A673 (cell line): Measurements from ENCODE around the gene SNX32. TPM values are rescaled to one million over a fixed set of nuclear protein-coding genes. Genes with fewer than 3 reads are reported as not detected.

Experiments
- BruUV-seq: library from RNA; stranded (reverse); fragments of 400-500 nt; replicated peaks from 2 replicates; lab custom pipeline; 2021; lab: Mats Ljungman, UMichigan
- CTCF ChIA-PET: fragments of 300-600 bp; sonication (Branson Sonifier 250); formaldehyde crosslinking; loops from one replicate; lab custom pipeline; 2022; ENCODE audit warnings: antibody characterized with exemption; lab: Charles Lee
- POLR2A ChIA-PET: fragments of 300-600 bp; sonication (Branson Sonifier 250); formaldehyde crosslinking; loops from one replicate; lab custom pipeline; 2022; ENCODE audit warnings: antibody characterized with exemption; ENCODE audit not compliant: low non-redundant PET; lab: Charles Lee
- DNase-seq: peaks from one replicate; pipeline ENCODE4 v3.0.0-alpha.2; 2015; ENCODE audit warnings: low spot score
- H3K27ac ChIP-seq: fragments of 200-600 bp; sonication (generic); 2 replicates; pipeline ENCODE4 v1.5.1; 2016; ENCODE audit warnings: mixed run types, low read depth, mild to moderate bottlenecking, mixed read lengths, antibody characterized with exemption, low read length; ENCODE audit not compliant: poor library complexity, severe bottlenecking
- H3K27me3 ChIP-seq: fragments of 200-600 bp; sonication (generic); replicated peaks from 2 replicates; pipeline ENCODE4 v1.6.1; 2017; ENCODE audit warnings: mixed run types, low read depth, mild to moderate bottlenecking, mixed read lengths, antibody characterized with exemption, low read length; ENCODE audit not compliant: insufficient read depth, poor library complexity
- H3K36me3 ChIP-seq: fragments of 200-600 bp; sonication (generic); 2 replicates; pipeline ENCODE4 v1.6.1; 2016; ENCODE audit warnings: mixed run types, mild to moderate bottlenecking, mixed read lengths, antibody characterized with exemption, low read length; ENCODE audit not compliant: insufficient read depth, poor library complexity, severe bottlenecking
- H3K4me1 ChIP-seq: fragments of 200-600 bp; sonication (generic); 2 replicates; pipeline ENCODE4 v1.6.1; 2017; ENCODE audit warnings: mixed run types, mild to moderate bottlenecking, mixed read lengths, antibody characterized with exemption, low read length; ENCODE audit not compliant: insufficient read depth, poor library complexity, severe bottlenecking
- H3K4me3 ChIP-seq: fragments of 200-600 bp; sonication (generic); 2 replicates; pipeline ENCODE4 v1.5.1; 2016; ENCODE audit warnings: low read depth, mixed run types, mild to moderate bottlenecking, mixed read lengths, low read length; ENCODE audit not compliant: poor library complexity, severe bottlenecking
- H3K9me3 ChIP-seq: fragments of 200-600 bp; sonication (generic); 2 replicates; pipeline ENCODE4 v1.6.1; 2016; ENCODE audit warnings: mixed run types, low read depth, mild to moderate bottlenecking, mixed read lengths, antibody characterized with exemption, low read length; ENCODE audit not compliant: poor library complexity, severe bottlenecking
- CTCF ChIP-seq: fragments of 300-800, 200-600 bp; sonication (generic); conservative IDR thresholded peaks from 2 replicates; pipeline ENCODE4 v1.5.1; 2017; ENCODE audit warnings: low read depth, mild to moderate bottlenecking, antibody characterized with exemption, low read length, moderate library complexity, mixed read lengths
- EZH2 ChIP-seq: fragments of 200-600 bp; sonication (generic); IDR thresholded peaks from 2 replicates; pipeline ENCODE4 v1.6.1; 2017; ENCODE audit warnings: borderline replicate concordance, low read depth, mild to moderate bottlenecking, mixed read lengths, antibody characterized with exemption, low read length; ENCODE audit not compliant: poor library complexity, severe bottlenecking
- intact Hi-C: fragments of 100-400 bp; cut with micrococcal nuclease; formaldehyde crosslinking; loops from one replicate; pipeline ENCODE4 v1.10.0; 2022; ENCODE audit not compliant: unreplicated experiment
- total RNA-seq: library from RNA; stranded (reverse); gene quantifications from 2 replicates; pipeline ENCODE4 v1.2.3, GENCODE V29; 2021

The SNX32 gene
- total RNA-seq, 1 experiment from 2014 or later: 2.1 TPM

DNA sequence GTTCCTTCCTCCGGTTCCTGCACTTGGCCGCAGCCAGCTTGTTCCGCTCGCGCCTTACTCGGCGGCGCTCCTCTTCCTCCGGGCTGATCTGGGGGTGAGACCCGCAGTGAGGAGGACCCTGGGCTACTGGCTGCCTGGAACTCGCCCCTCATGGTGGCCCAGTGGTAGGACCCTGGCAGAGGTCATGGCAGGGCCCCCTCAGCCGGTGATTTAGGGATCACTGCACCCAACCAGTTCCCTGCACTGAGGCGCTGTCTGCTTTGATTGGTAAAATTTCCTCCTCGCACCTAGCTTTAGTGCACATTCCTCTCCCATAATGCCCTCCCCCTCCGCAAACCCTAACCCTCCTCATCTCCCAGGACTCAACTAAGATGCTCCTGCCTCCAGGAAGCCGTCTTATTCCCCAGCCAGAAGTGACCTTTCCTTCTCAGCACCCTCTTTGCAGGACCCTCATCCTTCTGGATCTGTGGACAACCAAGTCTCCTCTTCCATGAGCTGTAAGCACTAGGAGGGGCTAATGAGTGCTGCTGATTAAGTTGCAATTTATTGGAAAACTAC lies 60.4 kb downstream of the SNX32 start:
- no peaks in the 10 kb centered on the region for H3K27me3 ChIP-seq
- no peak for TF ChIP-seq EZH2
- TF ChIP-seq CTCF: no peak
- H3K9me3 ChIP-seq: no peaks in the 10 kb centered on the region
- no peak for DNase-seq
- POLR2A ChIA-PET: no interaction called here
- intact Hi-C loops: no loop called here
- H3K4me1 ChIP-seq: peaks cover 39% of the 10 kb centered on the region
- BruUV-seq: no TSS peak
- no peak overlapping the region for H3K4me3 ChIP-seq
- H3K36me3 ChIP-seq: no peaks in the 10 kb centered on the region
- no peak overlapping the region for H3K27ac ChIP-seq
- CTCF ChIA-PET: no interaction called here

- POLR2A ChIA-PET: no interaction called here
- H3K4me3 ChIP-seq: no peak overlapping the region
- no peak for DNase-seq
- H3K36me3 ChIP-seq: no peaks in the 10 kb centered on the region
- no peaks in the 10 kb centered on the region for H3K9me3 ChIP-seq
- intact Hi-C loops: no loop called here
- BruUV-seq: no TSS peak
- no peak for TF ChIP-seq EZH2
- no peak for TF ChIP-seq CTCF
- H3K4me1 ChIP-seq: peaks cover 30% of the 10 kb centered on the region
- no peak overlapping the region for H3K27ac ChIP-seq
- no peaks in the 10 kb centered on the region for H3K27me3 ChIP-seq
- CTCF ChIA-PET: no interaction called here
Measured at GRCh38 chr11:65895482-65895981, 61.8 kb downstream of the SNX32 start.

DNA sequence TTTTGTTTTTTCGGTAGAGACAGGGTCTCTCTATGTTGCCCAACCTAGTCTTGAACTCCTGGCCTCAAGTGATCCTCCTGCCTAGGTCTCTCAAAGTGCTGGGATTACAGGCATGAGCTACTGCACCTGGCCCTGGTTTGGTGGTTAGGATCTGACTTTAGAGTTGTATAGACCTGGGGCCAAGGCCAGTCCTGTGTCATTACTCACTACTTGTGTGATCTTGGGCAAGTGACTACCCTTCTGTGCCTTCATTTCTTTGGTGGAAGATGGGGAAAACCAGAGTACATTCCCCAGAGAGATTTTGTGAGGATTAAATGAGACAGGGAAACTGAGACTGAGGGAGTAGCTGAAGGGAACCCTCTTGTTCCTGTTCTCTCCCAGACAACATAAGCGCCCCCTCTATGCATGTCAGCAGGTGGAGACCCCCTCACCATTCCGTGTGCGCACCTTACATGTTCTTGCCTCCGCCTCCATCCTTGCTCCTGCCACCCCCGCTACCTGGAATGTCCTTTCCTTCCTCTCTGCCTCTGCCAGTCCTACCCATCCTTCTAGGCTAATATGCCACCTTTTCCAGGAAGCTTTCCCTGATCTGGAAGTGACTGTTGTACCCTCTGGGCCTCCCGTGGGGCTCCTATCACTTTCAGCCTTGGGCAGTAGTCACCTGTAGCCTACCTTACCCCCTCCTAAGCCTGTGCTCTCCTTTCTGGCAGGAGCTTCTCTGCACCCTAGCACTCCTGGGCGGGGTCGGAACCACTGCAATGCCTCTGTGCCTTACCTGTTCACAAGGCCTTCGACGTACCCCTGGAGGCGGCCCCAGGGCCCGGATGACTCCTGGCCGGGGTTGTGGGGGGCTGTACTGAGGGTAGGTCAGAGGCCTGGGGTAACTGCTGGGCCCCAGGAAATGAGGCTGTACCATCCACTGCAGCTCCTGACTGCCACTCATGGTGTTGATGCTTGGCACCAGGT lies 62.6 kb downstream of the SNX32 start:
- TF ChIP-seq CTCF (no peak), EZH2 (no peak)
- Histone ChIP-seq H3K27me3 (no peaks in the 10 kb centered on the region), H3K36me3 (no peaks in the 10 kb centered on the region), H3K9me3 (no peaks in the 10 kb centered on the region), H3K4me1 (peaks cover 30% of the 10 kb centered on the region), H3K4me3 (no peak overlapping the region), H3K27ac (no peak overlapping the region)
- intact Hi-C loops: no loop called here
- CTCF ChIA-PET: no interaction called here
- POLR2A ChIA-PET: no interaction called here
- no peak for DNase-seq
- no TSS peak for BruUV-seq
